Left hindlimb (tissue), 1 donor: ENCODE measurements around the gene OGFOD2.
"Not testable (repeated sequence)": the region's sequence is repeated elsewhere in the genome, so short reads cannot be mapped to it uniquely, and the experiment has no call there.

Source experiments
- DNase-seq: peaks from one replicate; pipeline ENCODE4 v3.0.0-alpha.2; 2018

OGFOD2 gene

GRCh38 chr12:123005081-123005626, 30.1 kb downstream of the OGFOD2 start:
- DNase-seq, result no peak

GRCh38 chr12:123006977-123007376, 31.9 kb downstream of the OGFOD2 start:
- no peak for DNase-seq

- no peak for DNase-seq
Observed at GRCh38 chr12:123010110-123010509, 35.1 kb downstream of the OGFOD2 start.

- DNase-seq, result no peak
Observed at GRCh38 chr12:123010681-123011080, 35.6 kb downstream of the OGFOD2 start.

- no peak for DNase-seq
Observed at GRCh38 chr12:123011701-123012100, 36.7 kb downstream of the OGFOD2 start.

GRCh38 chr12:123013185-123014095, 38.4 kb downstream of the OGFOD2 start:
- DNase-seq, result no peak

- DNase-seq, result not testable (repeated sequence)
Observed at GRCh38 chr12:123014473-123014872, 39.4 kb downstream of the OGFOD2 start.

GRCh38 chr12:123017753-123018152, 42.7 kb downstream of the OGFOD2 start:
- DNase-seq, result no peak

GRCh38 chr12:123019841-123020138, 44.7 kb downstream of the OGFOD2 start:
- no peak for DNase-seq

GRCh38 chr12:123021688-123022604, 46.9 kb downstream of the OGFOD2 start:
- DNase-seq, result no peak

- DNase-seq, result no peak
Observed at GRCh38 chr12:123022846-123023245, 47.8 kb downstream of the OGFOD2 start.

GRCh38 chr12:123024819-123025391, 49.9 kb downstream of the OGFOD2 start:
- DNase-seq, result no peak

- no peak for DNase-seq
Observed at GRCh38 chr12:123026094-123026853, 51.2 kb downstream of the OGFOD2 start.

GRCh38 chr12:123027726-123028445, 52.8 kb downstream of the OGFOD2 start:
- no peak for DNase-seq

GRCh38 chr12:123028475-123028874, 53.4 kb downstream of the OGFOD2 start:
- DNase-seq, result no peak

- DNase-seq, result no peak
Observed at GRCh38 chr12:123029550-123029949, 54.5 kb downstream of the OGFOD2 start.
